IPS DF 4.7 (cell line): Measurements from ENCODE around the gene ZXDC.

Experiments
- DNase-seq: peaks from one replicate; pipeline ENCODE4 v3.0.0-alpha.2; 2013; ENCODE audit warnings: low spot score; ENCODE audit errors: extremely low read depth

The ZXDC gene

GRCh38 chr3:126474498-126475412, 936 bp downstream of the ZXDC start:
- no peak for DNase-seq

DNA sequence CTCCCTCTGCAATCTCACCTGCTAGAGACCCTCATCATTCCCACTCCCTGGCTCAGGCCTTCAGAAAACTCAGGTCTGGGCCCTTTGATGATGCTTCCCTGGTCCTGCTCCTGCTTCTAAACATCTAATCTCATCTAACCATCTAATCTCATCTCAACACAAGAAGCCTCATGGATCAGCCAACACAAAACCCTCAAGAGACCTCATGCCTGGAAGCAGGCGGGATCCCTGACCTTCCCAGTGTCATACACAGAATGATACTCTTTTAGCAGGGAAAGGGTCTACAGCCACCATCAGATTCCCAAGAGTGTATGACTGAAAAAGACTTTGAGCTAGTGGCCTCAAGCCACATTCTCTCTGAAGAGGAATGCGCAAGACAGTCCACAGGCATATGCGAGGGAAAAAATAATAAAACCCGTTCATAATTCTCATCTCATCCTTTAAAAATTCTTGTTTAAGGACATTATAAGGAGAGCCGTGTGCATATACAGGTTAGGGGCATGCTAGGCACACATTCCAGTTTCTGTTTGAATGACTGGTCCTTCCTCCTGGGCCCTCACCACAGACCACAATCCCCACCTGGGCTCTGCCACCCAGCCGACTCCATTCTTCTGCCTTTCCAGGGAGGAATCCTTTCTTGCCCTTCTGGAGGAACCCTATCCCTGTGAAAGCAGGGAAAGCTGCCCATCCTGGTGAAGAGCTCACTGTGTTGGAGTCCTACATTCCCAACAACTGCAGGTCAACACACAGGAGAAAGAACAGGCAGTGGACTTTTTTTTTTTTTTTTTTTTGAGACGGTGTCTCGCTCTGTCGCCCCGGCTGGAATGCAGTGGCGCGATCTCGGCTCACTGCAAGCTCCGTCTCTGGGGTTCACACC, 2.2 kb downstream of the ZXDC start:
- DNase-seq = no peak

- no peak for DNase-seq
Measured at GRCh38 chr3:126472277-126473006, 3.2 kb downstream of the ZXDC start.

- no peak for DNase-seq
Measured at GRCh38 chr3:126469479-126469878, 6.2 kb downstream of the ZXDC start.

DNA sequence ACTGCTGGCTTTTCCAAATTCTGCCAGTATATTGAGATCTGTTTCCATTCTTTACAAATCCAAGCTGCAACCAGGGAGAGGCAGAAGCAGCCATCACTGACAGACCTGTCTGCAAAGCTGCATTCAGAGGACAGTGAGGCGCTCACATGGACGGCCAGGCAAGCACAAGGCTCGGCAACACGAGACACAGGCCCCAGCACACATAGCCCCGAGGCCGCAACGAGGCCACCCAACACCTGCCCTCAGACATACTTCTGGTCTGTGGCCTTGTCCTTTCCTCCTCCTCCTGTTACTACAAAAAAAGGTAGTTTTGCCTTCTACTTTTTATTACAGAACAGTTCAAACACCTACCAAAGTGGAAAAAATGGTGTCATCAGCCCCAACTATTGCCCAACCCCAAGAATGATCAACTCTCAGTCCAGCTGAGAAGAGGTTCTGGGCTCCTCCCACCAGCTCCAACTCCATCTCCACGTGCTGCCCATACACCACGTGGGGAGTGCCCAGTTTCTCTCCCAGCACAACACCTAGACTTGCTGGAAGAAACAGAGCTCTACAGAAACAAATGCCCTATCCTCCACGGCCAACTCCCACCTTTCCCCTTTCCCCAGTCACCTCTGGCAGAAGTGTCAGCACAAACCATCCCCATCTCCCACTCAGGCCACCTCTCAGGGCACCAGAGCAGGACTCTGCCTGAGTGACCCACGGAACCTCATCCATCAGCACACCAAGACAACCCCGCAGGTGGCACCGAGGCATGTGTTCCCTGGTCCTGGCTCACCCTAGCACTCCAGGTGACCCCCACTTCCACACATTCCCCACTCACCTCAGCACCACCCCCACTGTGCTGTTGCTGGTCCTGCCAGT, 7.4 kb downstream of the ZXDC start:
- DNase-seq = no peak

DNA sequence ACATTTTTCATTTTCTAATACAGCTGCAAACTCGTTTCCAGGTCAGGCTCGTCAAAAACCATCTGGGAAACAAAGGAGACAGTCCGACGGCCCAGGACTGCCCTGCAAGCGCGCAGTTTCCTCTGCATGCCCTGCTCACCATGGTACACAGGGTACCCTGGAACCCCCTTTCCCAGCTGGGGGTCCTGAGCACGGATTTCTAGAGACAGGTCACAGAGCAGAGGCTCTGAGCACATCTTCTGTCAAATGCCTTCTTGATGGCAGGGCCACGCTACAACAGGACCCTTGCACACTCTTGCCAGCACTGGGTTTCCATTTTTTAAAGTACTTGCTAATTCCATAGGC, 8.1 kb downstream of the ZXDC start:
- no peak for DNase-seq

DNA sequence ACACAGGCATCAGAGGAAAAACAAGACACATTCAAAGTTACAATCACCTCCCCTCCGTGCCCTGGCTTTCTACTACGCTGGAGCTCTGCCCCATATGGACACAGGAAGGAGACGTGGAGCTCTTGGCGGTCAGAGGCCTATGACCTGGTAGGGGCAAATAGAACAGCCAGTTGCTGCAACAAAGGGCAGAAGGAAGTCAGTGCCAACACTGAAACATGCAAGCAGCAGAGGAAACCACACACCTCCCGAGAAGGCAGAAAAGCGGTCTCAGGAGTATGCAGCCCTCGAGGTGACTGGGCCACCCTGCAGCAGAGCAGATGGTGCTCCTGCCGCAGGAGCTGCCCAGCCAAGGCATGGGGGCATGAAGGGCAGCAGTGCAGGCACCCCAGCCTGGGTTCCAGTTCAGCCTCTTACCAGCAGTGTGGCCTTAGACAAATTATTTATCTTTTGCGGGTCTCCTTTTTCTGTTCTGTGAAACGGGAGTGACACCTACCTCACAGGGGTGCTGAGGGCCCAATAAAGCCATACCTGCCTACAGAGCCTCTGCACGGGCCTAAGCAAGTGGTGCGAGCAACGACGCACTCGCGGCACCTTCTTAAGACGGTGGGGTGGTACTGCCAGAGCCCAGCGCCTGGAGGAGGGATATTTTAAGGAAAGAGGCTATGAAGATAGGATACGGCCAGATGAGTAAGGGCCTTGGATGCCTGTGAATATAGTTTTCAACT, 8.6 kb downstream of the ZXDC start:
- no peak for DNase-seq

- DNase-seq = no peak
Measured at GRCh38 chr3:126465928-126466544, 9.7 kb downstream of the ZXDC start.

- no peak for DNase-seq
Measured at GRCh38 chr3:126464997-126465396, 10.7 kb downstream of the ZXDC start.

DNA sequence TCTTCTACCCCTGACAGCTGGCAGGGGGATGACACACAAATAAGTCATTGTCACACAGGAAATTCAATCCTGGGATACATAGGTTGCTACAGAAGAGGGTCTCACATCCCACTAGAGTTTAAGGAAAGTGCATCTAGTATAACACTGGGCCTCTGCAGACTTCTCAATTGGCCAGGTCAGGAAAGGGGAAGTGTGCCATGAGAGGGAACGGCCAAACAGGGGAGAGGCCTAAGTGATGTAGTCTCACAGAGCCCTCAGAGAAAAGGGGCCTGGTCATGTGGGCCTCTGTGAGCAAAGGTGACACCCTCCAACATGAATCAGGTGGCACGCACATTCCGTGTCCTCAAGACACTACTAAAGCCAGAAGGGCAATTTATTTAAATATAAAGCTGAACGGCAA, 11.2 kb downstream of the ZXDC start:
- no peak for DNase-seq

DNA sequence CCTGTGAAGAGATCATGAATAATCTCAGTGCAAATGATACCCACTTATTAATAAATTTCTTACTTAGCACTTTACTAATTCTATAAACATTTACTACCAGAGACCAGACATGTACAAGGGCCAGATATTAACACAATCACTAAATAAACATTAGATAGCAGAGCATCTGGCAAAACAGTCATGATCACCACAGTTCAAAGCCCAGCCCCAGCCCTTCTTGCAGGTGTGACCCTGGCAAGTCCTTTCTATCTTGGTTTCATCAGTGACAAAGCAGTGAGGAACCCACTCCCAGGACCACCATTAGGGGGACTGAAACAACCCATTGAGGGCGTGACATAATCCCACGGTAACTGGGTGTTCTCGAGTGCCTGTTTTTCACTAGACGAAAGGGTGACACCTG, 11.6 kb downstream of the ZXDC start:
- no peak for DNase-seq

DNA sequence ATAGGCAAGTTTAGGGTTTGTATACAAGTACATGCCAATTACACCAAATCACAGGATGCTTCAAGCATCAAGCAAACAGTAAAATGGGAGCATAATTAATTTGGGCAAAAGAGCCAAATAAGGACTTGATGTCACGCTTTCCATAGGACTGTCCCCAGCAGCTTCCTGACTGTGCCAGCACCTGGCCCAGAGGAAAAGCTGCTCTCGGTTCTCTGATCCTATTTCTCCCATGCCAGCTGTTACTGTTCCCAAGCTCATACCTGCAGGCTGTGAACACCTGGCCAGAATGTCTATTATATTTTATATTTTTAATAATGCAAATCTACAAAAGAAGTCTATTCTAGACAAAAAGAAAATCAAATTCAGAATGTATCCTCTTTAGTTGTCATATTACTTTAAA, 12.2 kb downstream of the ZXDC start:
- DNase-seq = no peak

- DNase-seq = no peak
Measured at GRCh38 chr3:126461450-126462070, 14.1 kb downstream of the ZXDC start.

DNA sequence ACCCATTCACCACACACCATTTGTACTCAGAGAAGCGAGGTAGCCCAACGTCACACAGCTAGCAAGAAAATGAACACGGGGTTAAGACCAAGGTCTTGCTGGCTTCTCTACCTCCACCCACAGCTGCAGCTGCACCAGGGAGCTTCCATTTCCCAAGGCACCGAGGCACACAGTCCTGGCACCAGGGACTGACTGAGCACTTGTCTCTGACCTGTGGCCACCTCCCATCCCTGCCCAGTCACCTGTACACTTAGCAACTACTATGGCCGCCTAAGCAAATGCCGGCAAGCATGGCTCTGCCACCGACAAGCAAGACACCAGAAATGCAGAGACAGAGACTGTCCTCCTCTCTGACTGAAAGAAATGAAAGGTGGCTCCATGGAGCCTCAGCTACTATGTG, 15.3 kb downstream of the ZXDC start:
- DNase-seq = no peak

DNA sequence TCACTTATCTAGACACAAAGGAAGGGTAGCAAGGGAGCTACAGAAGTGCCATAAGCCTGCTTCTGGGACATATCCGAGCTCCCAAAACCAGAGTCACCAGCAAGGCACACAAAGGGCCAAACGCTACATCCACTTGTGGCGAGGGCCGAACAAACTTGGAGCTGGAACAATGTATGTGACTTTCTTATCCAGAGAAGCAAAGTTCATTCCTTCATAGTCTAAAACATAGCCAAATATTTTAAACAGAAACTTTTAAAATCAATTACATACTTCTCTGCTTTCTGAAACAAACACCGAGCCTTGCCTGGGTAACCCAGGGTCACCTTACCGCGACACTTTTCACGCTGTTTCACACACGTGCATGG, 15.9 kb downstream of the ZXDC start:
- no peak for DNase-seq

GRCh38 chr3:126459111-126459762, 16.5 kb downstream of the ZXDC start:
- no peak for DNase-seq

DNA sequence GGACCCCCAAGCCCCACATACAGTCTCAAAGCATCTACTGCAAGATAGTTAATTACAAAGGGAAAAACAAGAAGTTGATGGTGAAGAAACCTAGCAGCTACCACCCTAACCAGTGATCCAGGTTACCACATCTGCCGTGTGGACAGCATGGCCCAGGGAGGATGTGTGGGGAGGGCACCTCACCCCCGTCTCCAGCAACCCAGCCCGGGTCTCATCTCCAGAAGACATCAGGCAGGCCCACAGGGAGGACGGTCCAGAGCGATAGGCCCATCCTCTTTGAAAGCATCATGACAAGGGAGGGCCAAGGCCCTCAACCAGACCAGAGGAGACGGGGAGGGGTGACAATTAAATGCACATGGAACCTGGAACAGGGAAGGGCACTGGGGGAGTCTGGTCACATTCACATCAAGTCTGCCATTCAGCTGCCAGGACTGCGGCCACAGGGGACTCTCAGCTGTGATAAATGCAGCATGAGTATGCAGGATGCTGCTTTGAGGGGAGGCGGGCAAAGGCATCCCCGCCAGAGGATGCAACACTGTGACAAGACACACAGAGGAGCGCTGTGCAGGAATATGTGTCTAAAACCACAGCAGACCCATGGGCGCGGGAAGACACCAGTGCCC, 18.8 kb downstream of the ZXDC start:
- DNase-seq = no peak

DNA sequence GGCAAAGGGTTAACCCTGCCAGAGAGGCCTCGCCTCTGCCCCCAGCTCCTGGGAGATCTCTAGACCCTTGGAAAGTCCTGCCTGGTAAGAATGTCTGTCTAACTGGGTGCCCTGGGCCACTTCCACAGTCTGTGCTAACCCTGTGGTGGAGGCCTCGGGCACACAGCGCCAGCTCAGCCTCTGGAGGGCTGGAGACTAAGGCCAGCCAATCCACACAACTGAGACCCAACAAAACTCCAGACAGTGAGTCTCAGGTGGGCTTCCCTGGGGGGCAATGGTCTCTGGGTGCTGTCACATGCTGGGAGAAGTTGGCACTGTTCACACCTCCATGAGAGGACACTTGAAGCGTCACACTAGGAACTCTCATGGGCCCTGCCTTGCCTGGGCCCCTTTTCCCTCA, 19.5 kb downstream of the ZXDC start:
- no peak for DNase-seq
